CD4-positive, alpha-beta memory T cell (primary cell): ENCODE results near the gene MAST4. TPM values are rescaled to one million over a fixed set of nuclear protein-coding genes. Genes with fewer than 3 reads are reported as not detected.

ENCODE experiments used
- CTCF ChIA-PET: fragments of 350-600 bp; sonication (Branson Sonifier 250); formaldehyde crosslinking; loops from one replicate; lab custom pipeline; 2021; ENCODE audit warnings: inconsistent platforms; ENCODE audit not compliant: partially characterized antibody; lab: Charles Lee
- POLR2A ChIA-PET: fragments of 350-600 bp; sonication (Branson Sonifier 250); formaldehyde crosslinking; loops from one replicate; lab custom pipeline; 2021; ENCODE audit not compliant: partially characterized antibody; lab: Charles Lee
- DNase-seq, 5 donors: peaks; one replicate each; pipeline versions ENCODE4 v3.0.0 to v3.0.0-alpha.2; 2020 to 2022; ENCODE audit warnings: mixed read lengths in 1 of 5
- H3K27ac ChIP-seq: one replicate; pipeline ENCODE4 v1.7.0; 2013; ENCODE audit warnings: low read depth, low read length
- H3K27me3 ChIP-seq: 2 replicates; pipeline ENCODE4 v1.7.0; 2013; ENCODE audit warnings: mild to moderate bottlenecking, low read length, moderate library complexity; ENCODE audit not compliant: insufficient read depth
- H3K36me3 ChIP-seq: 2 replicates; pipeline ENCODE4 v1.7.0; 2013; ENCODE audit warnings: mild to moderate bottlenecking, low read length, moderate library complexity; ENCODE audit not compliant: insufficient read depth
- H3K4me1 ChIP-seq: 2 replicates; pipeline ENCODE4 v1.7.0; 2013; ENCODE audit warnings: mild to moderate bottlenecking, low read length, moderate library complexity; ENCODE audit not compliant: insufficient read depth
- H3K4me3 ChIP-seq, 2 donors: one replicate each; pipeline ENCODE4 v1.7.0; 2013; ENCODE audit warnings: low read length in 2 of 2, mild to moderate bottlenecking in 1 of 2
- H3K9me3 ChIP-seq, 2 donors: one replicate each; pipeline ENCODE4 v1.7.0; 2013; ENCODE audit warnings: low read length in 2 of 2, control low read depth in 1 of 2; ENCODE audit not compliant: control insufficient read depth in 1 of 2
- H3K27ac Mint-ChIP-seq, 7 donors: one replicate each; pipeline ENCODE4 v1.8.0; 2020 to 2021; ENCODE audit warnings: mixed read lengths in 7 of 7, mild to moderate bottlenecking in 6 of 7, inconsistent platforms in 3 of 7, moderate library complexity in 3 of 7
- H3K27me3 Mint-ChIP-seq, 2 donors: one replicate each; pipeline ENCODE4 v1.8.0; 2020 to 2021; ENCODE audit warnings: mixed read lengths in 2 of 2
- H3K36me3 Mint-ChIP-seq, 2 donors: one replicate each; pipeline ENCODE4 v1.8.0; 2020 to 2021; ENCODE audit warnings: mixed read lengths in 2 of 2, inconsistent platforms in 1 of 2, mild to moderate bottlenecking in 1 of 2
- H3K4me1 Mint-ChIP-seq, 4 donors: one replicate each; pipeline ENCODE4 v1.8.0; 2020 to 2021; ENCODE audit warnings: mixed read lengths in 4 of 4, mild to moderate bottlenecking in 1 of 4
- H3K4me3 Mint-ChIP-seq, 8 donors: one replicate each; pipeline ENCODE4 v1.8.0; 2020 to 2021; ENCODE audit warnings: mixed read lengths in 8 of 8, mild to moderate bottlenecking in 7 of 8, moderate library complexity in 6 of 8, inconsistent platforms in 3 of 8
- H3K9me3 Mint-ChIP-seq, 8 donors: one replicate each; pipeline ENCODE4 v1.8.0; 2020 to 2021; ENCODE audit warnings: mixed read lengths in 8 of 8, mild to moderate bottlenecking in 5 of 8, inconsistent platforms in 3 of 8, moderate library complexity in 1 of 8
- intact Hi-C: fragments of 100-400 bp; cut with micrococcal nuclease; formaldehyde crosslinking; loops from one replicate; pipeline ENCODE4 v1.15.1; 2023
- polyA plus RNA-seq, 2 donors: library from polyadenylated mRNA; unstranded; fragments of 300-500 nt; fragmentation: Illumina TruSeq; gene quantifications; one replicate each; pipeline ENCODE4 v1.2.3, GENCODE V29; 2021
- total RNA-seq, 2 experiments: library from RNA; stranded (reverse); gene quantifications; one replicate each; pipeline ENCODE4 v1.2.3, GENCODE V29; 2021

MAST4 gene
- total and polyA plus RNA-seq, 4 experiments from 2014 or later = 9.2 to 27.0 (median 21.3) TPM

- H3K4me3 Mint-ChIP-seq = no peak overlapping the region
- Histone ChIP-seq H3K9me3 (no peaks in the 10 kb centered on the region), H3K27ac (no peak overlapping the region), H3K4me1 (peaks cover 27% of the 10 kb centered on the region), H3K4me3 (no peak overlapping the region), H3K27me3 (no peaks in the 10 kb centered on the region), H3K36me3 (no peaks in the 10 kb centered on the region)
- peaks cover under 1 to 6% of the 10 kb centered on the region in 2 donors for H3K36me3 Mint-ChIP-seq
- intact Hi-C loops = loop anchor here (10.0 kb wide), 1 partner anchor 48 kb away; no protein-coding TSS in a partner anchor
- H3K27me3 Mint-ChIP-seq = no peaks in the 10 kb centered on the region
- DNase-seq = no peak
- ChIA-PET POLR2A (interaction anchor here (1.2 kb wide), 1 partner anchor 13 kb away, joined by 3 read pairs; no protein-coding TSS in a partner anchor), CTCF (interaction anchor here (0.6 to 1.8 kb wide), 3 partner anchors 18 to 1978 kb away, joined by 3 read pairs; no protein-coding TSS in a partner anchor)
- peaks cover 33 to 44% (median 38%) of the 10 kb centered on the region in 4 donors for H3K4me1 Mint-ChIP-seq
- H3K9me3 Mint-ChIP-seq = peaks cover 0 to 2% (median 0%) of the 10 kb centered on the region in 8 donors
- H3K27ac Mint-ChIP-seq = peak overlapping the region in 2 of 7 donors; percentile 23 to 44
These were observed 436.9 kb downstream of the MAST4 start for GRCh38 chr5:67032921-67033664.

- Histone ChIP-seq H3K27ac (no peak overlapping the region), H3K36me3 (no peaks in the 10 kb centered on the region), H3K4me1 (peaks cover 21% of the 10 kb centered on the region), H3K9me3 (no peaks in the 10 kb centered on the region), H3K27me3 (no peaks in the 10 kb centered on the region), H3K4me3 (no peak overlapping the region)
- Mint-ChIP-seq H3K27me3 (no peaks in the 10 kb centered on the region), H3K4me1 (peaks cover 28 to 34% (median 32%) of the 10 kb centered on the region in 4 donors), H3K36me3 (no peaks in the 10 kb centered on the region), H3K4me3 (no peak overlapping the region), H3K9me3 (no peaks in the 10 kb centered on the region), H3K27ac (no peak overlapping the region)
- intact Hi-C loops = loop anchor here (10.0 kb wide), 1 partner anchor 49 kb away; no protein-coding TSS in a partner anchor
- no peak for DNase-seq
- POLR2A ChIA-PET = interaction anchor here (1.2 kb wide), 1 partner anchor 14 kb away, joined by 3 read pairs; no protein-coding TSS in a partner anchor
- CTCF ChIA-PET = interaction anchor here (0.6 to 1.8 kb wide), 3 partner anchors 17 to 1977 kb away, joined by 3 read pairs; no protein-coding TSS in a partner anchor
These were observed 437.9 kb downstream of the MAST4 start for GRCh38 chr5:67033880-67034651.

GRCh38 chr5:67035098-67035740 lies 439.0 kb downstream of the MAST4 start:
- Histone ChIP-seq H3K27ac (no peak overlapping the region), H3K27me3 (no peaks in the 10 kb centered on the region), H3K36me3 (no peaks in the 10 kb centered on the region), H3K4me1 (peaks cover 15% of the 10 kb centered on the region), H3K9me3 (no peaks in the 10 kb centered on the region), H3K4me3 (no peak overlapping the region)
- ChIA-PET POLR2A (interaction anchor here (1.3 to 1.7 kb wide), 2 partner anchors 30 to 42 kb away, joined by 3 to 4 read pairs; no protein-coding TSS in a partner anchor), CTCF (interaction anchor here (1.8 kb wide), 1 partner anchor 16 kb away, joined by 3 read pairs; no protein-coding TSS in a partner anchor)
- H3K4me1 Mint-ChIP-seq = peaks cover 24 to 26% (median 24%) of the 10 kb centered on the region in 4 donors
- no peaks in the 10 kb centered on the region for H3K27me3 Mint-ChIP-seq
- H3K27ac Mint-ChIP-seq = peak overlapping the region in 1 of 7 donors; percentile 22
- DNase-seq = no peak
- intact Hi-C loops = loop anchor here (10.0 kb wide), 1 partner anchor 50 kb away; no protein-coding TSS in a partner anchor
- H3K36me3 Mint-ChIP-seq = peaks cover 0 to 3% of the 10 kb centered on the region in 2 donors
- no peaks in the 10 kb centered on the region for H3K9me3 Mint-ChIP-seq
- H3K4me3 Mint-ChIP-seq = no peak overlapping the region

- Histone ChIP-seq H3K4me1 (peaks cover 4% of the 10 kb centered on the region), H3K4me3 (no peak overlapping the region), H3K27ac (no peak overlapping the region), H3K36me3 (no peaks in the 10 kb centered on the region), H3K9me3 (no peaks in the 10 kb centered on the region), H3K27me3 (no peaks in the 10 kb centered on the region)
- Mint-ChIP-seq H3K9me3 (no peaks in the 10 kb centered on the region), H3K27ac (no peak overlapping the region), H3K27me3 (no peaks in the 10 kb centered on the region), H3K4me1 (peaks cover 5 to 12% (median 8%) of the 10 kb centered on the region in 4 donors), H3K36me3 (peaks cover 0 to 6% of the 10 kb centered on the region in 2 donors), H3K4me3 (no peak overlapping the region)
- CTCF ChIA-PET = interaction anchor here (0.6 to 1.2 kb wide), 2 partner anchors 28 to 47 kb away, joined by 3 read pairs; no protein-coding TSS in a partner anchor
- POLR2A ChIA-PET = no interaction called here
- intact Hi-C loops = loop anchor here (10.0 kb wide), 1 partner anchor 52 kb away; no protein-coding TSS in a partner anchor
- DNase-seq = no peak
These were observed 441.0 kb downstream of the MAST4 start for GRCh38 chr5:67037171-67037570.

GRCh38 chr5:67038817-67039603 lies 442.8 kb downstream of the MAST4 start:
- Histone ChIP-seq H3K36me3 (no peaks in the 10 kb centered on the region), H3K27me3 (no peaks in the 10 kb centered on the region), H3K9me3 (no peaks in the 10 kb centered on the region), H3K4me1 (no peaks in the 10 kb centered on the region), H3K27ac (no peak overlapping the region), H3K4me3 (no peak overlapping the region)
- ChIA-PET CTCF (interaction anchor here (0.7 kb wide), 1 partner anchor 11 kb away, joined by 3 read pairs; no protein-coding TSS in a partner anchor), POLR2A (no interaction called here)
- Mint-ChIP-seq H3K36me3 (peaks cover 0 to 12% of the 10 kb centered on the region in 2 donors), H3K4me3 (peak overlapping the region in 1 of 8 donors; percentile 25), H3K9me3 (no peaks in the 10 kb centered on the region), H3K4me1 (peaks cover 0 to 5% (median 2%) of the 10 kb centered on the region in 4 donors), H3K27ac (no peak overlapping the region), H3K27me3 (no peaks in the 10 kb centered on the region)
- intact Hi-C loops = loop anchor here (10.0 kb wide), 1 partner anchor 54 kb away; no protein-coding TSS in a partner anchor
- no peak for DNase-seq
